Measurements from ENCODE around the gene ADAMTS19. TPM values are rescaled to one million over a fixed set of nuclear protein-coding genes. Genes with fewer than 3 reads are reported as not detected.

Gene ADAMTS19
- total and polyA plus RNA-seq, 12 donors, result 0.15 to 1.3 (median 0.43) TPM

- peaks cover 0 to 6% (median under 1%) of the 10 kb centered on the region in 9 donors for H3K4me1 ChIP-seq
- intact Hi-C loops (cut with DNase I), result no loop called here
- H3K9me3 ChIP-seq, result no peaks in the 10 kb centered on the region
- DNase-seq (no peak), ATAC-seq (no peak)
- TF ChIP-seq CTCF (IDR thresholded peaks at IDR 0.05), result no peak
- no peak overlapping the region for H3K27ac ChIP-seq
- WGBS, 2 donors, result 67 to 73% methylated on average over 4 of the region's 4 CpGs
- H3K4me3 ChIP-seq, result no peak overlapping the region
- H3K27me3 ChIP-seq, result peaks cover 0 to 55% (median 20%) of the 10 kb centered on the region in 7 donors
- H3K36me3 ChIP-seq, result no peaks in the 10 kb centered on the region
Observed at GRCh38 chr5:129465776-129466344, 5.8 kb downstream of the ADAMTS19 start.

GRCh38 chr5:129474544-129474943, 14.4 kb downstream of the ADAMTS19 start:
- intact Hi-C loops (cut with DNase I), result no loop called here
- WGBS, 2 donors, result 78 to 80% methylated on average over 2 of the region's 2 CpGs
- no peak for ATAC-seq
- Histone ChIP-seq H3K36me3 (no peaks in the 10 kb centered on the region), H3K4me3 (no peak overlapping the region), H3K27ac (no peak overlapping the region), H3K27me3 (no peaks in the 10 kb centered on the region), H3K4me1 (peaks cover 0 to 9% (median 0%) of the 10 kb centered on the region in 9 donors), H3K9me3 (no peaks in the 10 kb centered on the region)
- TF ChIP-seq CTCF (IDR thresholded peaks at IDR 0.05), result no peak
- DNase-seq, result no peak

- ATAC-seq (no peak), DNase-seq (no peak)
- peaks cover 0 to 9% (median 0%) of the 10 kb centered on the region in 9 donors for H3K4me1 ChIP-seq
- no peak for TF ChIP-seq CTCF (IDR thresholded peaks at IDR 0.05)
- H3K36me3 ChIP-seq, result no peaks in the 10 kb centered on the region
- no peaks in the 10 kb centered on the region for H3K27me3 ChIP-seq
- H3K4me3 ChIP-seq, result no peak overlapping the region
- H3K27ac ChIP-seq, result no peak overlapping the region
- H3K9me3 ChIP-seq, result no peaks in the 10 kb centered on the region
- intact Hi-C loops (cut with DNase I), result no loop called here
Observed at GRCh38 chr5:129476751-129477150, 16.7 kb downstream of the ADAMTS19 start.

- DNase-seq (no peak), ATAC-seq (peak in 4 of 8 donors; percentile 61 to 89 (median 72))
- intact Hi-C loops (cut with DNase I), result no loop called here
- peaks cover 0 to 9% (median 0%) of the 10 kb centered on the region in 9 donors for H3K4me1 ChIP-seq
- no peak for TF ChIP-seq CTCF (IDR thresholded peaks at IDR 0.05)
- 16% methylated on average over 1 of the region's 1 CpG for WGBS, 2 donors
- H3K9me3 ChIP-seq, result no peaks in the 10 kb centered on the region
- H3K27ac ChIP-seq, result no peak overlapping the region
- H3K27me3 ChIP-seq, result no peaks in the 10 kb centered on the region
- H3K36me3 ChIP-seq, result no peaks in the 10 kb centered on the region
- H3K4me3 ChIP-seq, result no peak overlapping the region
Observed at GRCh38 chr5:129477532-129477931, 17.4 kb downstream of the ADAMTS19 start.

Measured in heart right ventricle (tissue), 16 donors.